ENCODE results near the gene HKDC1.

The HKDC1 gene

DNA sequence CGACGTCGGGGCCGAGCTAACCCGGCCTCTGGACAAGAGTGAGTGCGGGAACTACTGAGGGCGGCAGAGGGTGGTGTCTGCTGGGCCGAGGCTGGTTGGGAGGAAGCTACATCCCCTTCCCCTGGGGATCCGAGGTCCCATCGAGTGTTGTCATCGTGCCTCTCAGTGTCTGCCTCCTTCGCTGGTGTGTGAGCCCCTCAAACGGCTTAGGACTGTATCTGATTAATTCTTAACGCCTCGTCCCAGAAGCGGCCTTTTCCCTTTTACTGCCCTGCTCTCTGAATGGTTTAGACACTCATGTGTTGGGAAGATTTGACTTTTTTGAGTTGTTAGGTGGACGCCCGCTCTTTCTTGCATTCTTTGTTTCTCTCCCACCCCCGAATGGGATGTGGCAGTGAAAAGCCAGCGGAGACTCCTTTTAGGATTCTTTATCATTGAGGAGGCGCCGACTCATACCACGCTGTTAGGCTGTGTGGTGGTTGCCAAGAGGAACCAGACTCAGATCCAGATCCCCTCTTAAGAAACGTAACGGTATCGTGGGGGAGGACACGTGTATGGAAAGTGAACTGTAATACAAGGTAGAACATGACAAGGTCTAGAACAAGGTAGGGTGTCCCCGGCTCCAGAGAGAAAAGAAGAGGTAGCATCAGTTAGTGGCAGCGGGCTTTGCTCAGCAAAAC lies 39.5 kb upstream of the HKDC1 start:
- Mint-ChIP-seq H3K27ac (peak overlapping the region; percentile 100), H3K4me1 (peaks cover 31% of the 10 kb centered on the region), H3K4me3 (peak overlapping the region; percentile 95), H3K27me3 (ENCODE audit: low read depth, poor library complexity) (no peaks in the 10 kb centered on the region), H3K9me3 (no peaks in the 10 kb centered on the region), H3K36me3 (ENCODE audit: low read depth) (peaks cover under 1% of the 10 kb centered on the region)
- TF ChIP-seq CTCF (IDR thresholded peaks at IDR 0.05) = no peak
- DNase-seq = peak; percentile 9

GRCh38 chr10:69181433-69181832 lies 38.7 kb upstream of the HKDC1 start:
- H3K27ac Mint-ChIP-seq = peak overlapping the region; percentile 50
- H3K9me3 Mint-ChIP-seq = no peaks in the 10 kb centered on the region
- peaks cover 31% of the 10 kb centered on the region for H3K4me1 Mint-ChIP-seq
- no peaks in the 10 kb centered on the region for H3K27me3 Mint-ChIP-seq (ENCODE audit: low read depth, poor library complexity)
- TF ChIP-seq CTCF (IDR thresholded peaks at IDR 0.05) = no peak
- no peak for DNase-seq
- H3K4me3 Mint-ChIP-seq = peak overlapping the region; percentile 95
- peaks cover 8% of the 10 kb centered on the region for H3K36me3 Mint-ChIP-seq (ENCODE audit: low read depth)

DNA sequence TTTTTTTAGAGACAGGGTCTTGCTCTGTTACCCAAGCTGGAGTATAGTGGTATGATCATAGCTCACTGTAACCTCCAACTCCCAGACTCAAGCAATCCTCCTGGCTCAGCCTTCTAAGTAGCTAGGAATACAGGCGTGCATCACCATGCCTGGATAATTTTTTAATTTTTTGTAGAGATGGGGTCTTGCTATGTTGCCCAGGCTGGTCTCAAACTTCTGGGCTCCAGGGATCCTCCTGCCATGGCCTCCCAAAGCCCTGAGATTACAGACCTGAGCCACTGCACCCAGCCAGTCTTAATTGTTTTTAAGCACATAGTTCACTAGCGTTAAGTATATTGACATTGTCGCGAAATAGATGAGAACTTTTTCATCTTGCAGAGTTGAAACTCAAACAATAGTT lies 38.1 kb upstream of the HKDC1 start:
- Mint-ChIP-seq H3K36me3 (ENCODE audit: low read depth) (peaks cover 14% of the 10 kb centered on the region), H3K4me1 (peaks cover 31% of the 10 kb centered on the region), H3K27me3 (ENCODE audit: low read depth, poor library complexity) (no peaks in the 10 kb centered on the region), H3K27ac (no peak overlapping the region), H3K9me3 (no peaks in the 10 kb centered on the region), H3K4me3 (peak overlapping the region; percentile 95)
- no peak for TF ChIP-seq CTCF (IDR thresholded peaks at IDR 0.05)
- DNase-seq = no peak

GRCh38 chr10:69186524-69186923 lies 33.6 kb upstream of the HKDC1 start:
- Mint-ChIP-seq H3K27me3 (ENCODE audit: low read depth, poor library complexity) (no peaks in the 10 kb centered on the region), H3K36me3 (ENCODE audit: low read depth) (peaks cover 51% of the 10 kb centered on the region), H3K4me3 (no peak overlapping the region), H3K27ac (no peak overlapping the region), H3K9me3 (no peaks in the 10 kb centered on the region), H3K4me1 (peaks cover 9% of the 10 kb centered on the region)
- no peak for DNase-seq
- no peak for TF ChIP-seq CTCF (IDR thresholded peaks at IDR 0.05)

GRCh38 chr10:69201045-69201444 lies 19.1 kb upstream of the HKDC1 start:
- Mint-ChIP-seq H3K4me1 (no peaks in the 10 kb centered on the region), H3K9me3 (no peaks in the 10 kb centered on the region), H3K4me3 (no peak overlapping the region)

More at GRCh38 chr10:69201045-69201444, 19.1 kb upstream of the HKDC1 start:
- Mint-ChIP-seq H3K27me3 (ENCODE audit: low read depth, poor library complexity) (no peaks in the 10 kb centered on the region), H3K36me3 (ENCODE audit: low read depth) (peaks cover 29% of the 10 kb centered on the region), H3K27ac (no peak overlapping the region)
- no peak for DNase-seq
- no peak for TF ChIP-seq CTCF (IDR thresholded peaks at IDR 0.05)
